A673 (cell line): ENCODE data around the gene SPSB4. TPM values are rescaled to one million over a fixed set of nuclear protein-coding genes. Genes with fewer than 3 reads are reported as not detected.

Experiments used
- BruUV-seq: library from RNA; stranded (reverse); fragments of 400-500 nt; replicated peaks from 2 replicates; lab custom pipeline; 2021; lab: Mats Ljungman, UMichigan
- CTCF ChIA-PET: fragments of 300-600 bp; sonication (Branson Sonifier 250); formaldehyde crosslinking; loops from one replicate; lab custom pipeline; 2022; ENCODE audit warnings: antibody characterized with exemption; lab: Charles Lee
- POLR2A ChIA-PET: fragments of 300-600 bp; sonication (Branson Sonifier 250); formaldehyde crosslinking; loops from one replicate; lab custom pipeline; 2022; ENCODE audit warnings: antibody characterized with exemption; ENCODE audit not compliant: low non-redundant PET; lab: Charles Lee
- DNase-seq: peaks from one replicate; pipeline ENCODE4 v3.0.0-alpha.2; 2015; ENCODE audit warnings: low spot score
- H3K27ac ChIP-seq: fragments of 200-600 bp; sonication (generic); 2 replicates; pipeline ENCODE4 v1.5.1; 2016; ENCODE audit warnings: mixed run types, low read depth, mild to moderate bottlenecking, mixed read lengths, antibody characterized with exemption, low read length; ENCODE audit not compliant: poor library complexity, severe bottlenecking
- H3K27me3 ChIP-seq: fragments of 200-600 bp; sonication (generic); replicated peaks from 2 replicates; pipeline ENCODE4 v1.6.1; 2017; ENCODE audit warnings: mixed run types, low read depth, mild to moderate bottlenecking, mixed read lengths, antibody characterized with exemption, low read length; ENCODE audit not compliant: insufficient read depth, poor library complexity
- H3K36me3 ChIP-seq: fragments of 200-600 bp; sonication (generic); 2 replicates; pipeline ENCODE4 v1.6.1; 2016; ENCODE audit warnings: mixed run types, mild to moderate bottlenecking, mixed read lengths, antibody characterized with exemption, low read length; ENCODE audit not compliant: insufficient read depth, poor library complexity, severe bottlenecking
- H3K4me1 ChIP-seq: fragments of 200-600 bp; sonication (generic); 2 replicates; pipeline ENCODE4 v1.6.1; 2017; ENCODE audit warnings: mixed run types, mild to moderate bottlenecking, mixed read lengths, antibody characterized with exemption, low read length; ENCODE audit not compliant: insufficient read depth, poor library complexity, severe bottlenecking
- H3K4me3 ChIP-seq: fragments of 200-600 bp; sonication (generic); 2 replicates; pipeline ENCODE4 v1.5.1; 2016; ENCODE audit warnings: low read depth, mixed run types, mild to moderate bottlenecking, mixed read lengths, low read length; ENCODE audit not compliant: poor library complexity, severe bottlenecking
- H3K9me3 ChIP-seq: fragments of 200-600 bp; sonication (generic); 2 replicates; pipeline ENCODE4 v1.6.1; 2016; ENCODE audit warnings: mixed run types, low read depth, mild to moderate bottlenecking, mixed read lengths, antibody characterized with exemption, low read length; ENCODE audit not compliant: poor library complexity, severe bottlenecking
- EZH2 ChIP-seq: fragments of 200-600 bp; sonication (generic); IDR thresholded peaks from 2 replicates; pipeline ENCODE4 v1.6.1; 2017; ENCODE audit warnings: borderline replicate concordance, low read depth, mild to moderate bottlenecking, mixed read lengths, antibody characterized with exemption, low read length; ENCODE audit not compliant: poor library complexity, severe bottlenecking
- intact Hi-C: fragments of 100-400 bp; cut with micrococcal nuclease; formaldehyde crosslinking; loops from one replicate; pipeline ENCODE4 v1.10.0; 2022; ENCODE audit not compliant: unreplicated experiment
- total RNA-seq: library from RNA; stranded (reverse); gene quantifications from 2 replicates; pipeline ENCODE4 v1.2.3, GENCODE V29; 2021
- TF ChIP-seq, protein P1 (sequence below): fragments of 300-800, 200-600 bp; sonication (generic); conservative IDR thresholded peaks from 2 replicates; pipeline ENCODE4 v1.5.1; 2017; ENCODE audit warnings: low read depth, mild to moderate bottlenecking, antibody characterized with exemption, low read length, moderate library complexity, mixed read lengths

SPSB4 gene
- total RNA-seq, 1 experiment from 2014 or later: 0.39 TPM

DNA sequence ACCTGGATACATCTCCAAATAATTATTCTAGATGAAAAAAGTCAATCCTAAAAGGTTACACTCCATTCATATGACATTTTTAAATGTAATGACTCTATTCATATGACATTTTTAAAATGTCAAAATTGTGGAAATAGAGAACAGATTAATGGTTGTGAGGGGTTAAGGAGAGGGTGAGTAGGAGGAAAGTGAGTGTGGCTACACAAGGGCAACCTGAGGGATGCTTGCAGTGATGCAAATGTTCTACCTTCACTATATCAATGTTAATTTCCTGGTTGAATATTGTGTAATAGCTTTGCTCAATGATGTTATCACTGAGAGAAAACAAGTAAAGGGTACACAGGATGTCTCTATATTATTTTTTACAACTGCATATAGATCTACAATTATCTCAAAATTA, 125.6 kb downstream of the SPSB4 start:
- no peak overlapping the region for H3K4me3 ChIP-seq
- H3K27ac ChIP-seq: no peak overlapping the region
- no TSS peak for BruUV-seq
- no peak for DNase-seq
- H3K4me1 ChIP-seq: no peaks in the 10 kb centered on the region
- TF ChIP-seq, protein P1, sequence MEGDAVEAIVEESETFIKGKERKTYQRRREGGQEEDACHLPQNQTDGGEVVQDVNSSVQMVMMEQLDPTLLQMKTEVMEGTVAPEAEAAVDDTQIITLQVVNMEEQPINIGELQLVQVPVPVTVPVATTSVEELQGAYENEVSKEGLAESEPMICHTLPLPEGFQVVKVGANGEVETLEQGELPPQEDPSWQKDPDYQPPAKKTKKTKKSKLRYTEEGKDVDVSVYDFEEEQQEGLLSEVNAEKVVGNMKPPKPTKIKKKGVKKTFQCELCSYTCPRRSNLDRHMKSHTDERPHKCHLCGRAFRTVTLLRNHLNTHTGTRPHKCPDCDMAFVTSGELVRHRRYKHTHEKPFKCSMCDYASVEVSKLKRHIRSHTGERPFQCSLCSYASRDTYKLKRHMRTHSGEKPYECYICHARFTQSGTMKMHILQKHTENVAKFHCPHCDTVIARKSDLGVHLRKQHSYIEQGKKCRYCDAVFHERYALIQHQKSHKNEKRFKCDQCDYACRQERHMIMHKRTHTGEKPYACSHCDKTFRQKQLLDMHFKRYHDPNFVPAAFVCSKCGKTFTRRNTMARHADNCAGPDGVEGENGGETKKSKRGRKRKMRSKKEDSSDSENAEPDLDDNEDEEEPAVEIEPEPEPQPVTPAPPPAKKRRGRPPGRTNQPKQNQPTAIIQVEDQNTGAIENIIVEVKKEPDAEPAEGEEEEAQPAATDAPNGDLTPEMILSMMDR: no peak
- TF ChIP-seq EZH2: no peak
- intact Hi-C loops: no loop called here
- ChIA-PET POLR2A (no interaction called here), CTCF (interaction anchor here (0.6 kb wide), 1 partner anchor 22 kb away, joined by 7 read pairs; no protein-coding TSS in a partner anchor)
- H3K36me3 ChIP-seq: no peaks in the 10 kb centered on the region
- no peaks in the 10 kb centered on the region for H3K9me3 ChIP-seq
- H3K27me3 ChIP-seq: no peaks in the 10 kb centered on the region

DNA sequence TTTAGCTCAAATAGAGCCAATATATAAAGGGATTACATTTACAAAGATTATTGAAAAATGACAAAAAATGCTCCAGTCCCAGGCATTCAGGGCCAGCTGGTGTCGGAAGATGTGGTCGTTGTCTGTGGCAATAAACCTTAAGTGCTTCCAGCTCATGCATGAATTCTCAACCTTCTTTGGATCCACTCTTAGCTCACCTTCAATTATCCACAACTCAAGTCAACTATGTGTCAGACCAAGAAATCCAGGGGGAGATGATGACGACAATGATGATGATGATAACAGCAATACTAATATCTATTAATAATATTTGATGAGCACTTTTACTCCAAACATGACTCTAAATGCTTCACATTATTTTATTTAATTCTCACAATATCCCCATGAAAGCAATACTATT, 126.9 kb downstream of the SPSB4 start:
- no peaks in the 10 kb centered on the region for H3K9me3 ChIP-seq
- no TSS peak for BruUV-seq
- intact Hi-C loops: no loop called here
- no peaks in the 10 kb centered on the region for H3K27me3 ChIP-seq
- ChIA-PET CTCF (no interaction called here), POLR2A (interaction anchor here (0.6 kb wide), 1 partner anchor 666 kb away, joined by 3 read pairs; no protein-coding TSS in a partner anchor)
- no peaks in the 10 kb centered on the region for H3K36me3 ChIP-seq
- H3K27ac ChIP-seq: no peak overlapping the region
- H3K4me1 ChIP-seq: no peaks in the 10 kb centered on the region
- H3K4me3 ChIP-seq: no peak overlapping the region
- TF ChIP-seq EZH2: no peak
- TF ChIP-seq, protein P1: no peak
- DNase-seq: no peak

DNA sequence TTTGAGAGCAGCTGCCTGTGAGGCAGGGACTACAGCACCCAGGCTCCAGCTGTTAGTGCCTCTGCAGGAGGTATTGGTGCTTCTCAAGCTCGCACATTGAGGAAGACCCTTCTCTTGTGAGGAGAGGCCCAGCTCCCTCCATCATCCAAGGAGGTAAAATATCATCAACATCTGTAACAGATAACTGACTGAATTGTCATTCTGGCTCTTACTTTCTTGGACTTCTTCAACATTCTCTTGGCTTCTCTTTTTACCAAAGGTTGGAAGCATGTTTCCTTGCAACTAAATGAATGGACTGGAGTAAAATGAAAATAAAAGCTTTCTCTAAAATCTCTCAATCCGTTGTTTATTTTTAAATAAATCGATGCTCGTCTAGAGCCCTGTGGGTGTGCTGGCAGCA, 127.4 kb downstream of the SPSB4 start:
- DNase-seq: no peak
- H3K27ac ChIP-seq: no peak overlapping the region
- H3K9me3 ChIP-seq: no peaks in the 10 kb centered on the region
- CTCF ChIA-PET: no interaction called here
- TF ChIP-seq, protein P1: no peak
- no peak for TF ChIP-seq EZH2
- H3K4me3 ChIP-seq: no peak overlapping the region
- no peaks in the 10 kb centered on the region for H3K4me1 ChIP-seq
- H3K36me3 ChIP-seq: no peaks in the 10 kb centered on the region
- BruUV-seq: no TSS peak
- intact Hi-C loops: no loop called here
- H3K27me3 ChIP-seq: no peaks in the 10 kb centered on the region
- POLR2A ChIA-PET: interaction anchor here (0.6 kb wide), 1 partner anchor 666 kb away, joined by 3 read pairs; no protein-coding TSS in a partner anchor
